NT2/D1 (cell line): ENCODE results near the gene PLA2G12B.
"Not testable (repeated sequence)": the region's sequence is repeated elsewhere in the genome, so short reads cannot be mapped to it uniquely, and the experiment has no call there.

ENCODE experiments used
- DNase-seq: peaks from one replicate; pipeline ENCODE4 v3.0.0-alpha.2; 2011; ENCODE audit warnings: low read depth, low spot score
- H3K27me3 ChIP-seq: 2 replicates; pipeline ENCODE4 v1.6.0; 2011; ENCODE audit warnings: mild to moderate bottlenecking; ENCODE audit not compliant: insufficient read length, insufficient read depth
- H3K36me3 ChIP-seq: 2 replicates; pipeline ENCODE4 v1.6.1; 2011; ENCODE audit warnings: mild to moderate bottlenecking, low read length, mixed read lengths; ENCODE audit not compliant: insufficient read depth, insufficient read length
- H3K4me1 ChIP-seq: 2 replicates; pipeline ENCODE4 v1.5.1; 2011; ENCODE audit not compliant: insufficient read depth, insufficient read length
- H3K4me3 ChIP-seq: 2 replicates; pipeline ENCODE4 v1.5.1; 2011; ENCODE audit warnings: low read depth; ENCODE audit not compliant: insufficient read length
- H3K9ac ChIP-seq: 2 replicates; pipeline ENCODE4 v1.6.0; 2011; ENCODE audit warnings: low read depth; ENCODE audit not compliant: insufficient read length
- H3K9me3 ChIP-seq: 2 replicates; pipeline ENCODE4 v1.5.1; 2011; ENCODE audit warnings: mild to moderate bottlenecking, low read length; ENCODE audit not compliant: insufficient read depth
- SUZ12 ChIP-seq: IDR thresholded peaks from 2 replicates; pipeline ENCODE4 v1.6.1; 2011; ENCODE audit not compliant: insufficient read length, insufficient read depth; ENCODE audit errors: extremely low read depth
- YY1 ChIP-seq: IDR thresholded peaks from 2 replicates; pipeline ENCODE4 v1.6.1; 2011; ENCODE audit not compliant: insufficient read length, insufficient read depth
- ZNF274 ChIP-seq: IDR thresholded peaks from 2 replicates; pipeline ENCODE4 v1.6.1; 2011; ENCODE audit warnings: mild to moderate bottlenecking, low read depth, low read length

The PLA2G12B gene

DNA sequence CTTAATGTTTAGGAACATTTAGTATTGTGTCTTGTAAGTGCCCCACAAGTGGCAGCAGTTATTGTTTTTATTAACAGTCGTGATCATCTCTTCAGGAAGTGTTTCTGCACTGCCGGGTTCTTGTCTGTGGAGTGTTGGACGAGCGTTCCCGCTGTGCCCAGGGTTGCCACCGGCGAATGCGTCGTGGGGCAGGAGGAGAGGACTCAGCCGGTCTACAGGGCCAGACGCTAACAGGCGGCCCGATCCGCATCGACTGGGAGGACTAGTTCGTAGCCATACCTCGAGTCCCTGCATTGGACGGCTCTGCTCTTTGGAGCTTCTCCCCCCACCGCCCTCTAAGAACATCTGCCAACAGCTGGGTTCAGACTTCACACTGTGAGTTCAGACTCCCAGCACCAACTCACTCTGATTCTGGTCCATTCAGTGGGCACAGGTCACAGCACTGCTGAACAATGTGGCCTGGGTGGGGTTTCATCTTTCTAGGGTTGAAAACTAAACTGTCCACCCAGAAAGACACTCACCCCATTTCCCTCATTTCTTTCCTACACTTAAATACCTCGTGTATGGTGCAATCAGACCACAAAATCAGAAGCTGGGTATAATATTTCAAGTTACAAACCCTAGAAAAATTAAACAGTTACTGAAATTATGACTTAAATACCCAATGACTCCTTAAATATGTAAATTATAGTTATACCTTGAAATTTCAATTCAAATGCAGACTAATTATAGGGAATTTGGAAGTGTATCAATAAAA is 22.2 kb downstream of the PLA2G12B start:
- Histone ChIP-seq H3K4me3 (no peak overlapping the region), H3K9ac (no peak overlapping the region), H3K4me1 (no peaks in the 10 kb centered on the region), H3K27me3 (no peaks in the 10 kb centered on the region), H3K9me3 (no peaks in the 10 kb centered on the region), H3K36me3 (no peaks in the 10 kb centered on the region)
- DNase-seq, result no peak
- TF ChIP-seq YY1 (no peak), ZNF274 (no peak), SUZ12 (no peak)

DNA sequence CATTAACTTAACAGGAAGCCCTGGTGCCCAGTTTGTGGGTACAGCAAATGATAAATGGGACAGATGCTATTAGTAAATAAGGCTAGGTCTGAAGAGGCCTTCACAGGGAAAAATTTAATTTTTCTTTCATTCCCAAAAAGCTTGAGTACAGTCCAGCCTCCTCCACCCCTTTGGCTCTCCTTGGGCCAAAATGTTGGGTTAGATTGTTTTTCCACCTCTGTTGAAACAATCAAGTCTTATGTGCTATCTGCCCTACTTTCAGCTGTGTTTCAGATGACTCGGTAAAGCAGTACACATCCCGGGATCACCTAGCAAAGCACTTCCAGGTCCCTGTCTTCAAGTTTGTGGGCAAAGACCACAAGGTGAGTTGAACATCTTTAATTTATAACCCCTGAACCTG is 24.3 kb downstream of the PLA2G12B start:
- Histone ChIP-seq H3K9ac (no peak overlapping the region), H3K27me3 (no peaks in the 10 kb centered on the region), H3K4me3 (no peak overlapping the region), H3K36me3 (no peaks in the 10 kb centered on the region), H3K4me1 (no peaks in the 10 kb centered on the region), H3K9me3 (no peaks in the 10 kb centered on the region)
- no peak for TF ChIP-seq YY1
- no peak for TF ChIP-seq ZNF274
- no peak for TF ChIP-seq SUZ12
- no peak for DNase-seq

DNA sequence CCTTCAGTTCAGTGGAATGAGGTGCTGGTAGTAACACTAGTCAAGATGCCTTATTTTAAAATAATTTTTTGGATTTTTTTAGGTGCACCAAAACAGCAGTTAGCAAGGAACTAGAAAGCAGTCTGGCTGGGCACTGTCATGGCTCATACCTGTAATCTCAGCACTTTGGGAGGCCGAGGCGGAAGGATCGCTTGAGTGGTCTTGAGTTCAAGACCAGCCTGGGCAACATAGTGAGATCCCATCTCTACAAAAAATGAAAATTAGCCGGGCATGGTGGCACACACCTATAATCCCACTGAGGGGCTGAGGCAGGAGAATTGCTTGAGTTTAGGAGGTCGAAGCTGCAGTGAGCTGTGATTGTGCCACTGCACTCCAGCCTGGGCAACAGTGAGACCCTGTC is 25.8 kb downstream of the PLA2G12B start:
- Histone ChIP-seq H3K4me1 (no peaks in the 10 kb centered on the region), H3K4me3 (no peak overlapping the region), H3K36me3 (no peaks in the 10 kb centered on the region), H3K9ac (no peak overlapping the region), H3K9me3 (no peaks in the 10 kb centered on the region), H3K27me3 (no peaks in the 10 kb centered on the region)
- no peak for DNase-seq
- TF ChIP-seq ZNF274, result no peak
- TF ChIP-seq YY1, result no peak
- no peak for TF ChIP-seq SUZ12

DNA sequence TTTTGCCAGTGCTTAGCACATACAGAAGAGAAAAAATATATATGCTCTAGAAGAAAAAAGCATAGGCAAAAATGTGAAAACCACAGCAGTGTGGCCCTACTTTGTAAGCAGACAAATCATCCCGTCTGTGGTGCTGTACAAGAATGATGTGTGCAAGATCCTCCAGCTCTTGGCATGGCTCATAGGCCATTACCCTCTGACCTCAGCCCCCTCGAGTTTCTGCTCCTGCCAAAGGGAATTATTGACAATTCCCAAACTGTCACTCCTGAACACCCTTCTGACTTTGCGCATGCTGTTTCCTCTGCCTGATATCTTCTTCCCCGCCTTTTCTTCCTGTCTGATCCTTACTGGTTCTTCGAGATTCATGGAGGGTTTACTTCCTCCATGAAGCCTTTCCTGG is 27.1 kb downstream of the PLA2G12B start:
- DNase-seq, result no peak
- no peak for TF ChIP-seq SUZ12
- TF ChIP-seq ZNF274, result no peak
- no peak for TF ChIP-seq YY1

DNA sequence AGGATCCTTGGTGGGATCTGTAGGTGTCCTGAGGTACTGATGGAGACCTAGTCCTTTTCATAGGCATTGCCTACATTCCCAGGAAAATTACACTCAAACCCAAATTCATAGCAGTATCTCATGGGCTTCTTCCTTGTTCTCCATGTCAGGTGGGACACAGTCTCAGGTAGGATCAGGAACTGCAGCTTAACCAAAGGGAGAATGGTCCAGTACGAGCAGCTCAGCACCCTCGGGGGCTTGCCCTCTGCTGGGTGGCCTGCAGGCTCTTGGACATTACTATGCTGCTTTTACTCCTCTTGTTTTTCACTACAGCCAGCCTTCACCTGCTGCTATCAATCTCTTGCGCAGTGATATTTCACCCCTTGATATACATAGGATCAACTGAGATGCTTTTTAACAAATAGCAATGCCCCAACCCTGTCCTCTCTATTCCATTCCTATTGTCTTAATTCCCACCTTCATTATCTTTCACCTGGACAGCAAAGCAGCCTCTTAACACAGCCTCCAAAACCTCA is 28.6 kb downstream of the PLA2G12B start:
- Histone ChIP-seq H3K9me3 (no peaks in the 10 kb centered on the region), H3K36me3 (no peaks in the 10 kb centered on the region), H3K9ac (no peak overlapping the region), H3K4me3 (no peak overlapping the region), H3K4me1 (no peaks in the 10 kb centered on the region), H3K27me3 (no peaks in the 10 kb centered on the region)
- no peak for TF ChIP-seq SUZ12
- no peak for TF ChIP-seq YY1
- TF ChIP-seq ZNF274, result no peak
- DNase-seq, result no peak

More for the DNA sequence above, 27.1 kb downstream of the PLA2G12B start:
- Histone ChIP-seq H3K27me3 (no peaks in the 10 kb centered on the region), H3K4me3 (no peak overlapping the region), H3K9ac (no peak overlapping the region), H3K36me3 (no peaks in the 10 kb centered on the region), H3K4me1 (no peaks in the 10 kb centered on the region), H3K9me3 (no peaks in the 10 kb centered on the region)

DNA sequence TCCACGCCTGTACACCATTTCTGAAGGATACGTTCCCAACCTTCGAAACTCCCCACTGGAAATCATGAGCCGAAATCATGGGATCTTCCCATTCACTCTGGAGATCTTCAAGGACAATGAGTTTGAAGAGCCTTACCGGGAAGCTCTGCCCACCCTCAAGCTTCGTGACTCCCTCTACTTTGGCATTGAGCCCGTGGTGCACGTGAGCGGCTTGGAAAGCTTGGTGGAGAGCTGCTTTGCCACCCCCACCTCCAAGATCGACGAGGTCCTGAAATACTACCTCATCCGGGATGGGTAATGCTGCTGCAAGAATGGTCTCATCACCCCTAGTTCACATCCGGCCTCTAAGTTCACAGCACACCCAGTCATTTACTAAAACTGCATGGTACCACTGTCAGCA is 30.3 kb downstream of the PLA2G12B start:
- Histone ChIP-seq H3K4me1 (no peaks in the 10 kb centered on the region), H3K4me3 (no peak overlapping the region), H3K36me3 (no peaks in the 10 kb centered on the region), H3K9ac (no peak overlapping the region), H3K27me3 (no peaks in the 10 kb centered on the region), H3K9me3 (no peaks in the 10 kb centered on the region)
- TF ChIP-seq ZNF274 (no peak), YY1 (no peak), SUZ12 (no peak)
- no peak for DNase-seq

DNA sequence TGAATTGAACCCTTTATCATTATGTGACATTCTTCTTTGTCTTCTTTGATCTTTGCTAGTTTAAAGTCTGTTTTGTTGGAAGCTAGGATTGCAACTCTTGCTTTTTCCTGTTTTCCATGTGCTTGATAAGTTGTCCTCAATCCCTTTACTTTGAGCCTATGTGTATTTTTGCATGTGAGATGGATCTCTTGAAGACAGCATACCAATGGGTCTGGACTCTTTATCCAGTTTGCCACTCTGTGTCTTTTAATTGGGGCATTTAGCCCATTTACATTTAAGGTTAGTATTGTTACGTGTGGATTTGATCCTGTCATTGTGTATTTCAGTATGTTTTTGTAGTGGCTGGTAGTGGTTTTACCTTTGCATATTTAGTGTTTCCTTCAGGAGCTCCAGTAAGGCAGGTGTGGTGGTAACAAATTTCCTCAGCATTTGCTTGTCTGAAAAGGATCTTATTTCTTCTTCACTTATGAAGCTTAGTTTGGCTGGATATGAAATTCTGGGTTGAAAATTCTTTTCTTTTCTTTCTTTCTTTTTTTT is 33.4 kb downstream of the PLA2G12B start:
- not testable (repeated sequence) for H3K27me3 ChIP-seq, H3K4me1 ChIP-seq, H3K9me3 ChIP-seq, H3K9ac ChIP-seq, H3K4me3 ChIP-seq, H3K36me3 ChIP-seq, DNase-seq
